Measurements from ENCODE around the gene CCDC57.

The CCDC57 gene

GRCh38 chr17:82073446-82073845, 139.2 kb downstream of the CCDC57 start:
- TF ChIP-seq GATA3 (IDR thresholded peaks at IDR 0.05; ENCODE audit: low read depth, low read length) (no peak), GATA2 (IDR thresholded peaks at IDR 0.05; ENCODE audit: low read depth, low read length) (no peak)

DNA sequence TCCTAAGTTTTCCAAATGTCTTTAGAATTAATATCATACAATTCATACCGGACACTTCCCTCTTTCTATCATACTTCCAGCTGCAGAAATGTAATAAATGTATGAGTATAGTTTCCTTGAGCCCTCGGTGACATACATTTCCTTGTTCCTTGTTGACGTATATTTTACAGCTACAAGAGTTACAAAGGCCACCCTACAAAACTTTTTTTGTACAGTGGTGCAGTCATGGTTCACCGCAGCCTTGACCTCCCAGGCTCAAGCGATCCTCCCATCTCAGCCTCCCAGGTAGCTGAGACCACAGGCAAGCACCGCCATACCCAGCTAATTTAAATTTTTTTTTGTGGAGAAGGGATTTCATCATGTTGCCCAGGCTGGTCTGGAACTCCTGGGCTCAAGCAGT, 139.8 kb downstream of the CCDC57 start:
- TF ChIP-seq GATA3 (IDR thresholded peaks at IDR 0.05; ENCODE audit: low read depth, low read length) (no peak), GATA2 (IDR thresholded peaks at IDR 0.05; ENCODE audit: low read depth, low read length) (no peak)

DNA sequence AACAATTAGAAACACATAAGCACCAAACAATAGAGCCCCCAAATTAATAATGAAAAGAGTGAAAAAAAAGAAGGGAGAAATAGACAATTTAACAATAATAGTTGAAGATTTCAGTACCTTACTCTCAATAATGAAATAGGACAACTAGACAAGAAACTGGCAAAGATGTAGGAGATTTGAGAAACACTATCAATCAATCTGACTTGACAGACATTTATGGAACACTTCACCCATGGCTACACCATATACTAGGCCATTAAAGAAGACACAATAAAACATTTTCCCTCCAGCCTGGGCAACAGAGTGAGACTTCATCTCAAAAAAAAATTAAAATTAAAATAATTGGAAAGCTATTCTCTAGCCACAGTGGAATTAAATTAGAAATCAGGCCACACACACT, 142.0 kb downstream of the CCDC57 start:
- no peak for TF ChIP-seq GATA2 (IDR thresholded peaks at IDR 0.05; ENCODE audit: low read depth, low read length)
- TF ChIP-seq GATA3 (IDR thresholded peaks at IDR 0.05; ENCODE audit: low read depth, low read length) = no peak

DNA sequence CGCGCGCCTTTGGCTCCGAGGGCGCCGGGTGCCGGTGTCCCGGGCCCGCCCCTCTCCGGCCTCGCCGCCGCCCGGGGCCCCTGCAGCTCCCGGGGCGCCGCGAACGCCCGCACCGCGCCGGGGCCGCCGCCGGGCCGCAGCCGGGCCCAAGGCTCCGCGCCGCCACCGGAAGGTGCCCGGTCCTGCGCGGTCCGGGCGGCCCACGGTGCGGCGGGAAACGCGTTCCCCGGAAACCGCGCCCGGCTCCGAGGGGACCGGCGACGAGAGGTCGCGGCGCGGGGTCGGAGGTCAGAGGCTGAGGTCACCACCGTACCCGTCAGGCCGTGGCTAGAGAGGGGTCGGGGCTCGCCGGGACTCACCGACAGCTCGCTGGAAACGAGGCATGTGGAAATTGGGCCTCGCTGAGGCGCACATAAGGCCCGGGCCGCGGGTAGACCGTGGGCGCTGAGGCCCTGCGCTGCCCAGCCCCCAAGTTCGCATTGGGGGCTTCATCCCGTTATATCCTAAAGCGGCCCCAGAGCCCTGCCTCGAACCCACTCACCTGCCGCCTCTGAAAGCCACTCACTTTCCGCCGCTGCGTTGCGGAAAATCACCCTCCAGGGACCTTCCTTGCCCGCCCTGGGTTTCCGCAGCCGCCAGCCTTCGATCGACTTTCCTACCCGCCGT, 146.9 kb downstream of the CCDC57 start, which contains the start of gene DUS1L:
Gene DUS1L, minus strand, starts transcription at position 167 of the 666 bp plus-strand sequence. CDS start 745 bp downstream, outside the sequence.
- TF ChIP-seq GATA2 (IDR thresholded peaks at IDR 0.05; ENCODE audit: low read depth, low read length) (no peak), GATA3 (IDR thresholded peaks at IDR 0.05; ENCODE audit: low read depth, low read length) (no peak)

DNA sequence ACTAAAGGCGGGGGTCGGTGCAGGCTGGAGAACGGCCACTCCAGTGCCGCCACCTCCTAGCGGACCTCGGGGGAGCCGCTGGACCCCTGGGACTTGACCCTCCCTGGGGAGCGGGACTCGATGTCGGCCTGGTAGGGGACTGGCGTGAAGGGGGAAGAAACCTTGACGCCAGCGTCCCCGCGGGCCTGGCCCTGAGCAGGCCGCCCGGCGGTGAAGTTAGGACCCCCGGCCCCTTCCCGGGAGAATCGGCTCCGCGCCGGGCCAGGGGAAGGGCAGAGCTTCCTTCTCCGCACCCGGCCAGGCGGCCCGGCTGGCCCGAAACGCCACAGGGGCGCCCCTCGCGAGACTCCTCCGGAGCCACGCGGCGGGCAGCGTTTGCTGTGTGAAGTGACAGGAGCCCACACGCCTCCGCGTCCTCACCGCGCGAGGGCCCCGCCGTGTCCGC, 147.4 kb downstream of the CCDC57 start:
- TF ChIP-seq GATA2 (IDR thresholded peaks at IDR 0.05; ENCODE audit: low read depth, low read length) (no peak), GATA3 (IDR thresholded peaks at IDR 0.05; ENCODE audit: low read depth, low read length) (no peak)

- TF ChIP-seq GATA2 (IDR thresholded peaks at IDR 0.05; ENCODE audit: low read depth, low read length) = no peak
- TF ChIP-seq GATA3 (IDR thresholded peaks at IDR 0.05; ENCODE audit: low read depth, low read length) = no peak
Measured at GRCh38 chr17:82064433-82065192, 148.0 kb downstream of the CCDC57 start.

DNA sequence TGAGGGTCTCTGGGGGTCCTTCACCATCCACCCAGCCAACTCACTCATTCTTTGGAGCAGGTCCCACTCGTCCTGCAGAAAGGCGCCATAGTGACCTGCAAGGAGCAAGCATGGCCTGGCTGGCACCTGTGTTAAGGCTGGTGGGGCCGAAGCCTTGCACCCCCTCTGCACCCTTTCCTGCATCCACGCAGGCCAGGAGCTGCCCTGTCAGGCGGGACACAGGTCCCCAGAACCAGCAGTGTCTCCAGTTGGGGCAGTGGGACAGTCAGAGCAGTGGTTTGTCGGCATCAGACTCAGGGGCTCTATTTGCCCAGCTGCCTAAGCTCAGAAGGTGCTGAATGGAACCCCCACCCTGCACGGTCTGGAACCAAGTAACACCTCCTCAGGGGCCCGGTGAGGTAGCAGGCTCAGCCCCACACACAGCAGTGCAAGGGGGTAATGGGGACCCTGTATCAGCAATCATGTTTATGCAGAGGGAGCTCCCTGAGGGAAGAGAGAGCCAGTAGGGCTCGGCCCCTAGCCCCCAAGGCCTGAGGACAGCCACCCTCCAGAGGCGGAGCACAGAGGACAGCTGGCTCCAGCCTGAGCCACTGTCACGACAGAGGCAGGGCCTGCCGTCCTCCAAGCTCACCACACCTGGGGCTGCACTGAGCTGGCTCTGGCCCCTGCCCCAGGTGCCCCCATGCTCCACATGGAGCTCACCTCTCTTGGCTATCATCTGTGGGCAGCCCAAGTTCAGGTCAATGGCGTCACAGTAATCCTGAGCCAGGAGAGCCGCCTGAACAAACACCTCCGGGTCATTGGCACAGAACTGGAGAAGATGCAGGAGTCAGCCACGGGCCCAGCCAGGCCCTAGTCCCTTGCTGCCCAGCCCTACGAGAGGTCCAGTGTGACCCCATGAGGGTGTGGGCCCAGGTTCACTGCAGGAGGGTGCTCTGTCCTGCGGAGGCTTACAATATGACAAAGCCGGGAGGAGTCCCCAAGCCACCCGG, 148.9 kb downstream of the CCDC57 start:
- TF ChIP-seq GATA2 (IDR thresholded peaks at IDR 0.05; ENCODE audit: low read depth, low read length) = no peak
- TF ChIP-seq GATA3 (IDR thresholded peaks at IDR 0.05; ENCODE audit: low read depth, low read length) = no peak

DNA sequence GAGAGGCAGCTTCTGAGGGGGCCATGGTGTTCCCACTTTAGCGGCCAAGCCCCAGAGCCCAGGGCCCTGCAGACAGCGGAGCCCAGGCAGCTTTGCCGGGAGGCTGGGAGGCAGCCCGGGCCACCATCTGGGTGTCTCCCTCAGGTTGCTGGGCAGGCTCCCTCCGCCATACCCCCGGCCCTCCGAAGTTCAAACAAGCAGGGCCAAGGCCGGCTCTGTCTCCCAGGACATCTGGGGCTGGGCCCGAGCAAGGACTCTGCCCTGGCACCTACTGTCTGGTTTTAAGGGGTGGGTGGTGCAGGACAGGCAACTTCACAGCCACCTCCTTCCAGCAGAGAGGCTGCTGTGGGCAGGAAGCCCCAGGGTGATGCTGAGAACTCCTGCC, 149.7 kb downstream of the CCDC57 start:
- TF ChIP-seq GATA2 (IDR thresholded peaks at IDR 0.05; ENCODE audit: low read depth, low read length) (no peak), GATA3 (IDR thresholded peaks at IDR 0.05; ENCODE audit: low read depth, low read length) (no peak)

DNA sequence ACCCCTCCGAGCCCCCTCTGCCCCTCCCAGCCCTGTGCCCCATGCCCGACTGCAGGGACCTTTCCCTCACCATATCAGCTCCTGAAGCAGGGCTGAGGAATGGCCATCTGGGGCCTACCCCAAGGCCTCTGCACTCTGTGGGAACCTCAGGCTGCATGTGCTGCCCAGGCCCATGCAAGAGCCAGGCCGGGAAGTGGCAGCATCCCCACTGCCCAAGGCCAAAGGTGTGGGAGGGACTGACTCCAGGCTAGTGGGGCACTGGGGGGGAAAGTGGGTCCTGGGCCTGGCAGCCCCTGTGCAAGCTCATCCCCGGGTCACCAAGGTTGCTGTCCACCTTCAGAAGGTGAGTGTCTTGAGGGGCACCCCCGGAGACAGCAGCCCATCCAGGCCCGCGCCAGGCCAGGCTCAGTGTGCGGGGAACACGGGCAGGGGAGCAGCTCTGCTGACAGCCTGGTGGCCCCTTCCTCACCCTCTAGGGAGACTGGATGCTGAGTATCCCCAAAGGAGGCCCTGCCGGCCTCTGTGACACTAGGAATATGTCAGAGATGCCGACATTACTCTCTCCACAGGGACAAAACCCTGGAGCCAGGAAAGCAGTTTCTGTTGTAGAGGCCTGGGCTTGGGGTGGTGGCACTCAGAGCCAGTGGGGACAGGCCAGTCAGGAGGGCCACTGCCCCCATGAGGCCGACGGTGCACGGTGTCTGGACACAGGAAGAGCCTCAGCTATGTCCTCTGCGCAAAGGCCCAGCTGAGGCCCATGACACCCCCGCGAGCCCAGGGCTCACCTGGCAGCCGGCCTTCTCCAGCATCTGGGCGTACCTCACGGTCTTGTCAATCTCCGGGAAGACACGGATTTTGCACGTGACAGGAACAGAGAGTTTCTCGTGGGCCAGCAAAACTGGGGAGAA, 150.3 kb downstream of the CCDC57 start:
- TF ChIP-seq GATA3 (IDR thresholded peaks at IDR 0.05; ENCODE audit: low read depth, low read length) (no peak), GATA2 (IDR thresholded peaks at IDR 0.05; ENCODE audit: low read depth, low read length) (no peak)

GRCh38 chr17:82061047-82061925, 151.4 kb downstream of the CCDC57 start:
- TF ChIP-seq GATA3 (IDR thresholded peaks at IDR 0.05; ENCODE audit: low read depth, low read length) (no peak), GATA2 (IDR thresholded peaks at IDR 0.05; ENCODE audit: low read depth, low read length) (no peak)

DNA sequence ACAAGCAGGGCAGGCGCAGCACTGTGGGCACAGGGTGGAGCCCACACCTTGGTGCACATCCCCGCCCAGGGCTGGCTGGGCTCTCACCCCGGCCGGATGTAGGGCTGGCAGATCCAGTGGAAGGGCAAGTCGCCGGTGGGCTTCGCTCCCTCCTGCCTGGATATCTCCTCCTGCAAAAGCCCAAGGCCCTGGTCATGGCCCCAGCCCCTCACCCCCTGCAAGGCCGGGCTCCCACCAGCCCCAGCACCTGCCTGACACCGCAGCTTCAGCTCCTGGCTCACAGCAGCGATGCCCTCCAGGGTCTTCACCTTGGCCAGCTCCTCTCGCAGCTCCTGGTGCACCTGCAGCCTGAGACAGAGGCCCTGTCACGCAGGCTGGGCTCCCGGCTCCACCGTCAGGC, 152.0 kb downstream of the CCDC57 start:
- TF ChIP-seq GATA2 (IDR thresholded peaks at IDR 0.05; ENCODE audit: low read depth, low read length) (no peak), GATA3 (IDR thresholded peaks at IDR 0.05; ENCODE audit: low read depth, low read length) (no peak)

- no peak for TF ChIP-seq GATA3 (IDR thresholded peaks at IDR 0.05; ENCODE audit: low read depth, low read length)
- no peak for TF ChIP-seq GATA2 (IDR thresholded peaks at IDR 0.05; ENCODE audit: low read depth, low read length)
Measured at GRCh38 chr17:82060001-82060380, 152.7 kb downstream of the CCDC57 start.
